Psoas muscle (tissue), 8 donors: ENCODE measurements around the gene CDKN2A. TPM values are rescaled to one million over a fixed set of nuclear protein-coding genes. Genes with fewer than 3 reads are reported as not detected.

Experiments used
- ATAC-seq, 4 donors: fragments of 200-7000 bp; cut with Tn5 transposase; one replicate each; pipeline ENCODE4 v1.9.1; 2020; ENCODE audit warnings: moderate library complexity in 3 of 4, mild to moderate bottlenecking in 2 of 4
- DNase-seq, 2 donors: peaks; one replicate each; pipeline ENCODE4 v3.0.0-alpha.2; 2020
- H3K27ac ChIP-seq: fragments of 200-600 bp; one replicate; pipeline ENCODE4 v1.8.0; 2022
- H3K27me3 ChIP-seq, 3 donors: fragments of 200-600 bp in 1 of 3; one replicate each; pipeline versions ENCODE4 v1.6.1 to v1.8.0; 2013 to 2022; ENCODE audit warnings: low read length in 2 of 3, mild to moderate bottlenecking in 2 of 3, moderate library complexity in 1 of 3; ENCODE audit not compliant: insufficient read depth in 3 of 3
- H3K36me3 ChIP-seq, 2 donors: fragments of 200-600 bp in 1 of 2; one replicate each; pipeline versions ENCODE4 v1.6.1 to v1.8.0; 2013 to 2022; ENCODE audit warnings: low read depth in 1 of 2, mild to moderate bottlenecking in 1 of 2, moderate library complexity in 1 of 2; ENCODE audit not compliant: insufficient read depth in 1 of 2
- H3K4me1 ChIP-seq: fragments of 200-600 bp; one replicate; pipeline ENCODE4 v1.8.0; 2022
- H3K4me3 ChIP-seq: fragments of 200-600 bp; one replicate; pipeline ENCODE4 v1.8.0; 2022; ENCODE audit warnings: mild to moderate bottlenecking
- H3K9me3 ChIP-seq: fragments of 200-600 bp; one replicate; pipeline ENCODE4 v1.8.0; 2022
- WGBS, 3 donors: extraction: QIAGEN DNeasy Blood & Tissue Kit; methylation state at CpG; one replicate each; pipeline versions ENCODE4 v1.1.6 to v1.1.7; 2013; 5-methylcytosine and 5-hydroxymethylcytosine counted together
- intact Hi-C, 2 donors: fragments of 100-400 bp; cut with DNase I; formaldehyde crosslinking; loops; one replicate each; pipeline versions ENCODE4 v1.11.0 to v1.14.2; 2022
- polyA plus RNA-seq, 3 donors: library from polyadenylated mRNA; stranded (reverse); fragments of 200-250 nt; gene quantifications; one replicate each; pipeline ENCODE4 v1.2.3, GENCODE V29; 2013
- total RNA-seq, 4 donors: library from RNA; stranded (reverse); fragmentation: NEBNext Ultra II Directional in 2 of 4; extraction: Animal tissue kit (Norgen Biotek cat#: 25700) in 2 of 4; gene quantifications; one replicate each; pipeline versions ENCODE4 v1.2.1 to v1.2.4, GENCODE V29; 2021 to 2023
- TF ChIP-seq, protein P1 (sequence below): fragments of 200-600 bp; IDR thresholded peaks from one replicate; pipeline ENCODE4 v1.8.0; 2022; ENCODE audit warnings: antibody characterized with exemption
- donor health status: healthy with polysubstance abuse.
- donor health status: DM: no; HTN: no; CAD: no; lungs with moderate emphysema.
- donor health status: Bipolar disorder and iron deficiency.
- donor health status: healthy.
- donor health status: DM: yes; HTN: yes; CAD: no.
- donor health status: DM: no; HTN: no; CAD: no.
- donor health status: DM: no; HTN: no; CAD: no.
- donor health status: DM: yes; HTN: yes; CAD: no.

Gene CDKN2A
- total and polyA plus RNA-seq, 7 donors = 0.04 to 0.66 (median 0.32) TPM; not detected in 4

DNA sequence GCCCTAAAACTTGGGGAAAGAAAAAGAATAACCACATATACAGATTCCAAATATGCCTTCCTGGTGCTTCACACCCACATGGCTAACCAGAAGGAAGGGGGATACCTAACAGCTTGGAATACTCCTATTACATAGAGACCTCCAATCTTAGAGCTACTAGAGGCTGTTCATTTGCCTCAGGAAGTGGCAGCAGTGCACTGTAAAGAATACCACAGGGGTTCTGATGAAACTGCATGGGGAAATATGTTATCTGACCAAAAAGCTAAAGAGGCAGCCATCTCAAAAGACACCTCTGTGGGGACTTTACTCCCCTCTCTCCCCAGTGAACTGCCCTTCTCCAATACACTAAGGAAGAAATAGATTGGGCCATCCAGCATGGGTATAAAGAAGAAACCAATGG is 66.4 kb downstream of the CDKN2A start:
- H3K4me3 ChIP-seq = no peak overlapping the region
- intact Hi-C loops = no loop called here
- no peaks in the 10 kb centered on the region for H3K36me3 ChIP-seq
- DNase-seq (no peak), ATAC-seq (no peak)
- H3K4me1 ChIP-seq = no peaks in the 10 kb centered on the region
- TF ChIP-seq, protein P1, sequence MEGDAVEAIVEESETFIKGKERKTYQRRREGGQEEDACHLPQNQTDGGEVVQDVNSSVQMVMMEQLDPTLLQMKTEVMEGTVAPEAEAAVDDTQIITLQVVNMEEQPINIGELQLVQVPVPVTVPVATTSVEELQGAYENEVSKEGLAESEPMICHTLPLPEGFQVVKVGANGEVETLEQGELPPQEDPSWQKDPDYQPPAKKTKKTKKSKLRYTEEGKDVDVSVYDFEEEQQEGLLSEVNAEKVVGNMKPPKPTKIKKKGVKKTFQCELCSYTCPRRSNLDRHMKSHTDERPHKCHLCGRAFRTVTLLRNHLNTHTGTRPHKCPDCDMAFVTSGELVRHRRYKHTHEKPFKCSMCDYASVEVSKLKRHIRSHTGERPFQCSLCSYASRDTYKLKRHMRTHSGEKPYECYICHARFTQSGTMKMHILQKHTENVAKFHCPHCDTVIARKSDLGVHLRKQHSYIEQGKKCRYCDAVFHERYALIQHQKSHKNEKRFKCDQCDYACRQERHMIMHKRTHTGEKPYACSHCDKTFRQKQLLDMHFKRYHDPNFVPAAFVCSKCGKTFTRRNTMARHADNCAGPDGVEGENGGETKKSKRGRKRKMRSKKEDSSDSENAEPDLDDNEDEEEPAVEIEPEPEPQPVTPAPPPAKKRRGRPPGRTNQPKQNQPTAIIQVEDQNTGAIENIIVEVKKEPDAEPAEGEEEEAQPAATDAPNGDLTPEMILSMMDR = no peak
- no peaks in the 10 kb centered on the region for H3K9me3 ChIP-seq
- no peak overlapping the region for H3K27ac ChIP-seq
- H3K27me3 ChIP-seq = no peaks in the 10 kb centered on the region

DNA sequence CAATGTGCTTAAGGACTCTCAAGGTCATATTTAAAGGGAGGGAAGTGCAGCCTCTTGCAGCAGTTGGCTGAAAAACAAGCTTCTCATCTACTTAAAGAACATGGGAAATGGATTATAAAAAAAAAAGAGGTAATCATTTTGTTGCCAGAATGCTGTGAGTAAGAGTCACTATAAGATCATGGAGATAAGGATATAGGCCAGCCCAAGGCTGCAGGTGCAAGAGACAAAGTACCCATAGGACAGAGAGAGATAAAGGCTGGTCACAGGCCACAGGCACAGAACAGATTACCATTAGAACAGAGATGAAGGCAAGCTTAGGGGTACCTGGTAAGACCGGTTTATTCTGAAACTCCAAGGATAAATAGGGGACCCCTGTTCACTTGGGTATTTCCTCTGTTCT is 70.5 kb downstream of the CDKN2A start:
- DNase-seq = no peak
- no peaks in the 10 kb centered on the region for H3K4me1 ChIP-seq
- TF ChIP-seq, protein P1 = no peak
- H3K27ac ChIP-seq = no peak overlapping the region
- no peak overlapping the region for H3K4me3 ChIP-seq
- no peaks in the 10 kb centered on the region for H3K9me3 ChIP-seq
- no peak for ATAC-seq
- intact Hi-C loops = no loop called here
- no peaks in the 10 kb centered on the region for H3K27me3 ChIP-seq
- no peaks in the 10 kb centered on the region for H3K36me3 ChIP-seq
- 92 to 96% (median 96%) methylated on average over 1 of the region's 1 CpG for WGBS, 3 donors

GRCh38 chr9:21919377-21920362 is 74.5 kb downstream of the CDKN2A start:
- DNase-seq = no peak
- no peaks in the 10 kb centered on the region for H3K27me3 ChIP-seq
- H3K4me1 ChIP-seq = no peaks in the 10 kb centered on the region
- no peak overlapping the region for H3K27ac ChIP-seq
- 16 to 25% (median 23%) methylated on average over 4 of the region's 4 CpGs for WGBS, 3 donors
- H3K36me3 ChIP-seq = no peaks in the 10 kb centered on the region
- H3K9me3 ChIP-seq = no peaks in the 10 kb centered on the region
- H3K4me3 ChIP-seq = no peak overlapping the region
- intact Hi-C loops = no loop called here
- TF ChIP-seq, protein P1 = no peak
- ATAC-seq = no peak

Other genes starting within 250 kb of the CDKN2A start
- gene MTAP, start 191.8 kb downstream of the CDKN2A start, total RNA-seq = 10 to 100 TPM; 11.0 to 16.6 (median 14.9) TPM
- 10 to 100 TPM in 1 of 3 donors, 1 to 10 TPM in 2; 4.3 to 15.5 (median 8.6) TPM for gene MTAP, start 191.8 kb downstream of the CDKN2A start, polyA plus RNA-seq
- under 1 TPM in 1 of 4 donors, not detected in 3; 0.40 TPM for gene CDKN2B-AS1, start 399 bp upstream of the CDKN2A start, total RNA-seq
- gene CDKN2B-AS1, start 399 bp upstream of the CDKN2A start, polyA plus RNA-seq = not detected
- gene CDKN2B, start 14.9 kb upstream of the CDKN2A start, total RNA-seq = 10 to 100 TPM in 1 of 4 donors, 1 to 10 TPM in 3; 5.4 to 12.3 (median 8.3) TPM
- gene CDKN2B, start 14.9 kb upstream of the CDKN2A start, polyA plus RNA-seq = 10 to 100 TPM in 1 of 3 donors, 1 to 10 TPM in 2; 1.7 to 11.3 (median 5.5) TPM